GM12878 (cell line): Measurements from ENCODE around the gene FAM24B. TPM values are rescaled to one million over a fixed set of nuclear protein-coding genes. Genes with fewer than 3 reads are reported as not detected.

ENCODE experiments used
- ATAC-seq: fragments of 200-7000 bp; cut with Tn5 transposase; 3 replicates; pipeline ENCODE4 v1.9.1; 2020; ENCODE audit warnings: mild to moderate bottlenecking, moderate library complexity
- BruUV-seq: library from RNA; stranded (reverse); fragments of 400-500 nt; replicated peaks from 2 replicates; lab custom pipeline; 2021; lab: Mats Ljungman, UMichigan
- CTCF ChIA-PET: fragments of 300-600 bp; sonication (Branson Sonifier 250); formaldehyde crosslinking; extraction: SDS; loops from one replicate; lab custom pipeline; 2021; ENCODE audit warnings: inconsistent platforms; lab: Yijun Ruan, JAX
- POLR2A ChIA-PET: fragments of 350-600 bp; formaldehyde crosslinking; extraction: SDS; loops from one replicate; lab custom pipeline; 2021; ENCODE audit warnings: inconsistent platforms; lab: Charles Lee
- RAD21 ChIA-PET: fragments of 300-600 bp; sonication (Branson Sonifier 250); formaldehyde crosslinking; loops from one replicate; lab custom pipeline; 2023; ENCODE audit warnings: antibody characterized with exemption; ENCODE audit not compliant: unreplicated experiment; lab: Charles Lee
- SMC1A ChIA-PET: fragments of 300-600 bp; sonication (Branson Sonifier 250); formaldehyde crosslinking; loops from one replicate; lab custom pipeline; 2023; ENCODE audit not compliant: unreplicated experiment, uncharacterized antibody; lab: Charles Lee
- DNase-seq: peaks from one replicate; pipeline ENCODE4 v3.0.0-alpha.2; 2011; ENCODE audit warnings: low read depth, low spot score
- FAIRE-seq: peaks from 3 replicates; lab custom pipeline; 2011; peaks lifted over from hg19 to GRCh38; lab: Jason Lieb, UNC
- H2AFZ ChIP-seq: 2 replicates; pipeline ENCODE4 v1.6.0; 2011; ENCODE audit warnings: low read depth, low read length, control low read depth; ENCODE audit not compliant: control insufficient read depth
- H3K27ac ChIP-seq: 2 replicates; pipeline ENCODE4 v1.5.1; 2011; ENCODE audit warnings: control low read depth; ENCODE audit not compliant: control insufficient read depth, insufficient read depth
- H3K27me3 ChIP-seq, 2 experiments: replicated peaks in 1 of 2; 2 replicates each; pipeline versions ENCODE4 v1.6.0 to v1.6.1; 2011; ENCODE audit warnings: low read length in 1 of 2; ENCODE audit not compliant: control insufficient read depth in 2 of 2, insufficient read depth in 2 of 2
- H3K36me3 ChIP-seq, 2 experiments: 2 replicates each; pipeline ENCODE4 v1.5.1; 2011; ENCODE audit warnings: low read length in 1 of 2; ENCODE audit not compliant: control insufficient read depth in 2 of 2, insufficient read depth in 2 of 2
- H3K4me1 ChIP-seq: 2 replicates; pipeline ENCODE4 v1.6.1; 2011; ENCODE audit warnings: mild to moderate bottlenecking, low read length, moderate library complexity, mixed read lengths; ENCODE audit not compliant: control insufficient read depth, insufficient read depth
- H3K4me2 ChIP-seq: 2 replicates; pipeline ENCODE4 v1.6.0; 2011; ENCODE audit warnings: control low read depth; ENCODE audit not compliant: control insufficient read depth, insufficient read depth
- H3K4me3 ChIP-seq: fragments of 200-600 bp; sonication (generic); 2 replicates; pipeline ENCODE4 v1.5.1; 2016
- H3K79me2 ChIP-seq: 2 replicates; pipeline ENCODE4 v1.6.0; 2011; ENCODE audit warnings: low read length; ENCODE audit not compliant: control insufficient read depth, insufficient read depth
- H3K9ac ChIP-seq: 2 replicates; pipeline ENCODE4 v1.8.0; 2011; ENCODE audit warnings: low read length, control low read depth, mixed read lengths; ENCODE audit not compliant: control insufficient read depth, insufficient read depth
- H3K9me3 ChIP-seq: replicated peaks from 3 replicates; pipeline ENCODE4 v1.5.1; 2011; ENCODE audit warnings: mild to moderate bottlenecking, low read length; ENCODE audit not compliant: control insufficient read depth, insufficient read depth
- H4K20me1 ChIP-seq: 2 replicates; pipeline ENCODE4 v1.6.0; 2011; ENCODE audit not compliant: control insufficient read depth, insufficient read depth
- CBFB ChIP-seq: IDR thresholded peaks from 2 replicates; pipeline ENCODE4 v1.6.1; 2016; ENCODE audit warnings: antibody characterized with exemption, low read depth
- CREM ChIP-seq: IDR thresholded peaks from 2 replicates; pipeline ENCODE4 v1.6.1; 2014; ENCODE audit warnings: antibody characterized with exemption, low read depth
- HCFC1 ChIP-seq: fragments of 150-350 bp; IDR thresholded peaks from 2 replicates; pipeline ENCODE4 v1.6.1; 2014; ENCODE audit warnings: low read length
- RUNX3 ChIP-seq: IDR thresholded peaks from 2 replicates; pipeline ENCODE4 v1.6.1; 2012; ENCODE audit warnings: low read length, inconsistent platforms
- SREBF1 ChIP-seq: IDR thresholded peaks from 2 replicates; pipeline ENCODE4 v1.6.1; 2012; ENCODE audit warnings: mild to moderate bottlenecking, low read length
- ZNF274 ChIP-seq: IDR thresholded peaks from one replicate; pipeline ENCODE4 v1.8.0; 2011; ENCODE audit not compliant: insufficient read length, insufficient read depth
- WGBS: methylation state at CpG from one replicate; pipeline ENCODE4 v1.1.6; 2016; ENCODE audit warnings: low lambda C conversion rate; ENCODE audit not compliant: insufficient replicate concordance, insufficient coverage; ENCODE audit errors: missing lambda C conversion rate; 5-methylcytosine and 5-hydroxymethylcytosine counted together
- in situ Hi-C: fragments of 300-500 bp; cut with MboI; formaldehyde crosslinking; loops from 9 replicates; pipeline ENCODE4 v1.14.3; 2018; ENCODE audit warnings: mixed read lengths
- intact Hi-C: fragments of 100-400 bp; cut with micrococcal nuclease; formaldehyde crosslinking; loops from one replicate; pipeline ENCODE4 v1.14.2; 2022; ENCODE audit not compliant: unreplicated experiment
- polyA plus RNA-seq, 11 experiments: library from polyadenylated mRNA; depleted of rRNA in 4 of 11; unstranded in 6 of 11; stranded (reverse) in 5 of 11; fragments of >200 nt; fragmentation: Nextera tagmentation in 4 of 11; fragmentation: Illumina TruSeq in 1 of 11; extraction: Ambion mirVana in 4 of 11; extraction: Trizol in 1 of 11; gene quantifications; 1 replicate in 1 of 11; 2 replicates in 10 of 11; pipeline versions ENCODE4 v1.2.1 to v1.2.3, GENCODE V29; 2011 to 2016; ENCODE audit warnings: inconsistent platforms in 2 of 11, missing spikeins in 2 of 11, low read depth in 1 of 11
- total RNA-seq, 4 experiments: library from RNA; depleted of rRNA in 3 of 4; stranded (reverse); fragments of >200 nt in 3 of 4; fragmentation: Illumina TruSeq in 1 of 4; extraction: Trizol in 1 of 4; gene quantifications; 2 replicates each; pipeline versions ENCODE4 v1.2.1 to v1.2.3, GENCODE V29; 2013 to 2021
- TF ChIP-seq, protein P1 (sequence below): IDR thresholded peaks from 2 replicates; pipeline ENCODE4 v1.6.1; 2011; ENCODE audit warnings: low read depth, low read length, improper control_type of control experiment, borderline replicate concordance
- TF ChIP-seq, protein P2 (sequence below): fragments of 450-650 bp; IDR thresholded peaks from 2 replicates; pipeline ENCODE4 v1.6.1; 2016; ENCODE audit warnings: mild to moderate bottlenecking
- TF ChIP-seq, protein P3 (sequence below): fragments of 150-350 bp; IDR thresholded peaks from 2 replicates; pipeline ENCODE4 v1.6.1; 2016; ENCODE audit warnings: low read depth, low read length
- TF ChIP-seq, protein P4 (sequence below): fragments of 450-650 bp; IDR thresholded peaks from 2 replicates; pipeline ENCODE4 v1.6.1; 2016; ENCODE audit warnings: mild to moderate bottlenecking
- TF ChIP-seq, protein P5 (sequence below): IDR thresholded peaks from 2 replicates; pipeline ENCODE4 v1.6.1; 2012; ENCODE audit warnings: low read depth, low read length, improper control_type of control experiment

FAM24B gene
- total and polyA plus RNA-seq, 10 of the 15 experiments (the other 5 are each of a cell fraction or from before 2014, with no cell fraction given) = 4.8 to 15.3 (median 7.2) TPM

DNA sequence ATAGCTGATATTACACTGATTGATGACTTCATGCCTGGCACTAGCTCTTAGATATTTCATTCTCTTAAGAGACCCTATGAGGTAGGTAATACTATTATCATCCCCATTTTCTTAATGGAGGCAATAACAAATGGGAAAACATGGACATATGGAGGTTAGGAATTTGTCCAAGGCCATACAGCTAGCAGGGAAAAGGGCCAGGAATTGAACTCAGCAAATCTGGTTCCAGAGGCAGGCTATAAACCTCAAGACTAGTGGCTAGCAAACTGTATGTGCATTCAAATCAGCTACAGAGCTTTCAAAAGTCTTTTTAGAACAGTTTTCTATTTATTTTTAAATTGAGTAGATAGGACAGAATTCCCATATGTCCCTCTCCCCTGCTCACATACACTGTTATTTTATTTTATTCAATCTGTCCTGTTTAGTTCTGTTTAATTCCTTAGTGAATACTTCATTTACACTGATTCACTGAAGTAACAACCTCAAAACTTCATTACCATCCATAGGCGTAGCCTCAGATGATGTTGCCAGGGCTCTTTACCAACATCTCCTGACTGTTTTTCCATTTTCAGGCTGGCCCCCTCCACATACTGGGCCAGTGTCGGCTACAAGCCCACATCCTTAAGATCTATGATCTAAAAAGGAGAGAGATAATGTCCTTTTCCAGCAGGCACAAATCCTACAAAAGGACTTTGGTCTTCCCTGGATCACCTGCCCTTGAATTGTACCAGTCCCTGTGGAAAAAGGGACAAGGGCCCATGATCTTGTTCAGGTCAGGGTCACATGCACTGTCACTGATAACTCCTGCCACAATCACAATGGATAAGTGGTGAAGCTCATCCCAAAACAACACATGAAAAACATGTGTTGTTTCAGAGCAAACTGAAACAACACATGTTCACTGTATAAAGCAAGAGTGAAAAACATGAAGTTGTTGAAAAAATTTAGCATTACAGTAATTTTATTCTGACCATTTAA, 15.9 kb downstream of the FAM24B start:
- Histone ChIP-seq H3K9me3 (no peaks in the 10 kb centered on the region; the same call in 2 of the 3 replicates), H3K4me2 (no peak overlapping the region), H3K4me3 (no peak overlapping the region), H3K4me1 (no peaks in the 10 kb centered on the region), H3K27ac (no peak overlapping the region), H2AFZ (no peak overlapping the region), H3K36me3 (peaks cover 0 to under 1% of the 10 kb centered on the region in 2 experiments; a peak in 2 of 4 replicates), H3K9ac (no peak overlapping the region), H3K27me3 (no peaks in the 10 kb centered on the region), H3K79me2 (peaks cover 10% of the 10 kb centered on the region), H4K20me1 (no peaks in the 10 kb centered on the region)
- TF ChIP-seq ZNF274 (no peak), CREM (no peak), RUNX3 (no peak), CBFB (no peak), HCFC1 (no peak), SREBF1 (no peak)
- TF ChIP-seq, protein P1, sequence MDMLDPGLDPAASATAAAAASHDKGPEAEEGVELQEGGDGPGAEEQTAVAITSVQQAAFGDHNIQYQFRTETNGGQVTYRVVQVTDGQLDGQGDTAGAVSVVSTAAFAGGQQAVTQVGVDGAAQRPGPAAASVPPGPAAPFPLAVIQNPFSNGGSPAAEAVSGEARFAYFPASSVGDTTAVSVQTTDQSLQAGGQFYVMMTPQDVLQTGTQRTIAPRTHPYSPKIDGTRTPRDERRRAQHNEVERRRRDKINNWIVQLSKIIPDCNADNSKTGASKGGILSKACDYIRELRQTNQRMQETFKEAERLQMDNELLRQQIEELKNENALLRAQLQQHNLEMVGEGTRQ = no peak
- TF ChIP-seq, protein P2, sequence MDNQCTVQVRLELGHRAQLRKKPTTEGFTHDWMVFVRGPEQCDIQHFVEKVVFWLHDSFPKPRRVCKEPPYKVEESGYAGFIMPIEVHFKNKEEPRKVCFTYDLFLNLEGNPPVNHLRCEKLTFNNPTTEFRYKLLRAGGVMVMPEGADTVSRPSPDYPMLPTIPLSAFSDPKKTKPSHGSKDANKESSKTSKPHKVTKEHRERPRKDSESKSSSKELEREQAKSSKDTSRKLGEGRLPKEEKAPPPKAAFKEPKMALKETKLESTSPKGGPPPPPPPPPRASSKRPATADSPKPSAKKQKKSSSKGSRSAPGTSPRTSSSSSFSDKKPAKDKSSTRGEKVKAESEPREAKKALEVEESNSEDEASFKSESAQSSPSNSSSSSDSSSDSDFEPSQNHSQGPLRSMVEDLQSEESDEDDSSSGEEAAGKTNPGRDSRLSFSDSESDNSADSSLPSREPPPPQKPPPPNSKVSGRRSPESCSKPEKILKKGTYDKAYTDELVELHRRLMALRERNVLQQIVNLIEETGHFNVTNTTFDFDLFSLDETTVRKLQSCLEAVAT = no peak
- TF ChIP-seq, protein P3, sequence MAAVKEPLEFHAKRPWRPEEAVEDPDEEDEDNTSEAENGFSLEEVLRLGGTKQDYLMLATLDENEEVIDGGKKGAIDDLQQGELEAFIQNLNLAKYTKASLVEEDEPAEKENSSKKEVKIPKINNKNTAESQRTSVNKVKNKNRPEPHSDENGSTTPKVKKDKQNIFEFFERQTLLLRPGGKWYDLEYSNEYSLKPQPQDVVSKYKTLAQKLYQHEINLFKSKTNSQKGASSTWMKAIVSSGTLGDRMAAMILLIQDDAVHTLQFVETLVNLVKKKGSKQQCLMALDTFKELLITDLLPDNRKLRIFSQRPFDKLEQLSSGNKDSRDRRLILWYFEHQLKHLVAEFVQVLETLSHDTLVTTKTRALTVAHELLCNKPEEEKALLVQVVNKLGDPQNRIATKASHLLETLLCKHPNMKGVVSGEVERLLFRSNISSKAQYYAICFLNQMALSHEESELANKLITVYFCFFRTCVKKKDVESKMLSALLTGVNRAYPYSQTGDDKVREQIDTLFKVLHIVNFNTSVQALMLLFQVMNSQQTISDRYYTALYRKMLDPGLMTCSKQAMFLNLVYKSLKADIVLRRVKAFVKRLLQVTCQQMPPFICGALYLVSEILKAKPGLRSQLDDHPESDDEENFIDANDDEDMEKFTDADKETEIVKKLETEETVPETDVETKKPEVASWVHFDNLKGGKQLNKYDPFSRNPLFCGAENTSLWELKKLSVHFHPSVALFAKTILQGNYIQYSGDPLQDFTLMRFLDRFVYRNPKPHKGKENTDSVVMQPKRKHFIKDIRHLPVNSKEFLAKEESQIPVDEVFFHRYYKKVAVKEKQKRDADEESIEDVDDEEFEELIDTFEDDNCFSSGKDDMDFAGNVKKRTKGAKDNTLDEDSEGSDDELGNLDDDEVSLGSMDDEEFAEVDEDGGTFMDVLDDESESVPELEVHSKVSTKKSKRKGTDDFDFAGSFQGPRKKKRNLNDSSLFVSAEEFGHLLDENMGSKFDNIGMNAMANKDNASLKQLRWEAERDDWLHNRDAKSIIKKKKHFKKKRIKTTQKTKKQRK = no peak
- TF ChIP-seq, protein P4, sequence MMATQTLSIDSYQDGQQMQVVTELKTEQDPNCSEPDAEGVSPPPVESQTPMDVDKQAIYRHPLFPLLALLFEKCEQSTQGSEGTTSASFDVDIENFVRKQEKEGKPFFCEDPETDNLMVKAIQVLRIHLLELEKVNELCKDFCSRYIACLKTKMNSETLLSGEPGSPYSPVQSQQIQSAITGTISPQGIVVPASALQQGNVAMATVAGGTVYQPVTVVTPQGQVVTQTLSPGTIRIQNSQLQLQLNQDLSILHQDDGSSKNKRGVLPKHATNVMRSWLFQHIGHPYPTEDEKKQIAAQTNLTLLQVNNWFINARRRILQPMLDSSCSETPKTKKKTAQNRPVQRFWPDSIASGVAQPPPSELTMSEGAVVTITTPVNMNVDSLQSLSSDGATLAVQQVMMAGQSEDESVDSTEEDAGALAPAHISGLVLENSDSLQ = no peak
- TF ChIP-seq, protein P5, sequence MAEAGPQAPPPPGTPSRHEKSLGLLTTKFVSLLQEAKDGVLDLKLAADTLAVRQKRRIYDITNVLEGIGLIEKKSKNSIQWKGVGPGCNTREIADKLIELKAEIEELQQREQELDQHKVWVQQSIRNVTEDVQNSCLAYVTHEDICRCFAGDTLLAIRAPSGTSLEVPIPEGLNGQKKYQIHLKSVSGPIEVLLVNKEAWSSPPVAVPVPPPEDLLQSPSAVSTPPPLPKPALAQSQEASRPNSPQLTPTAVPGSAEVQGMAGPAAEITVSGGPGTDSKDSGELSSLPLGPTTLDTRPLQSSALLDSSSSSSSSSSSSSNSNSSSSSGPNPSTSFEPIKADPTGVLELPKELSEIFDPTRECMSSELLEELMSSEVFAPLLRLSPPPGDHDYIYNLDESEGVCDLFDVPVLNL = no peak
- ChIA-PET POLR2A (no interaction called here), RAD21 (no interaction called here), SMC1A (interaction anchor here (0.7 kb wide), 1 partner anchor 13 kb away, joined by 3 read pairs; no protein-coding TSS in a partner anchor), CTCF (no interaction called here)
- FAIRE-seq (no peak), ATAC-seq (no peak), DNase-seq (no peak)
- no TSS peak for BruUV-seq
- intact Hi-C loops (no loop called here), in situ Hi-C loops (no loop called here)
- 94% methylated on average over 2 of the region's 2 CpGs for WGBS
